AG04449 (cell line): ENCODE measurements around the gene PRELP.

ENCODE experiments used
- CTCF ChIA-PET: fragments of 350-600 bp; formaldehyde crosslinking; extraction: SDS; loops from one replicate; lab custom pipeline; 2021; ENCODE audit warnings: antibody characterized with exemption; lab: Yijun Ruan, JAX
- POLR2A ChIA-PET: fragments of 400-600, 350-600 bp; formaldehyde crosslinking; extraction: SDS; loops from one replicate; lab custom pipeline; 2020; ENCODE audit warnings: antibody characterized with exemption, inconsistent platforms; lab: Yijun Ruan, JAX
- DNase-seq: peaks from one replicate; pipeline ENCODE4 v3.0.0-alpha.2; 2010; ENCODE audit warnings: low read depth, low spot score
- H3K4me3 ChIP-seq: 2 replicates; pipeline ENCODE4 v1.5.1; 2011; ENCODE audit warnings: low read depth, mild to moderate bottlenecking, control low read depth, low read length
- CTCF ChIP-seq: IDR thresholded peaks from one replicate; pipeline ENCODE4 v1.5.1; 2011; ENCODE audit warnings: mild to moderate bottlenecking, moderate library complexity, low read length, control low read depth, inconsistent platforms; ENCODE audit not compliant: insufficient read depth; ENCODE audit errors: missing control alignments

The PRELP gene

GRCh38 chr1:203499643-203500278 lies 24.2 kb downstream of the PRELP start:
- POLR2A ChIA-PET, result no interaction called here
- CTCF ChIA-PET, result interaction anchor here (1.2 to 2.6 kb wide), 5 partner anchors 11 to 203 kb away, joined by 3 to 22 read pairs (median 5); no protein-coding TSS in a partner anchor
- no peak for DNase-seq
- no peak for TF ChIP-seq CTCF
- H3K4me3 ChIP-seq, result no peak overlapping the region

- CTCF ChIA-PET, result interaction anchor here (2.6 kb wide), 1 partner anchor 11 kb away, joined by 22 read pairs; no protein-coding TSS in a partner anchor
- DNase-seq, result no peak
- no peak for TF ChIP-seq CTCF
Measured at GRCh38 chr1:203500279-203500678, 24.7 kb downstream of the PRELP start.

GRCh38 chr1:203503836-203504235 lies 28.2 kb downstream of the PRELP start:
- POLR2A ChIA-PET, result interaction anchor here (1.7 kb wide), 1 partner anchor 189 kb away, joined by 5 read pairs; no protein-coding TSS in a partner anchor
- DNase-seq, result no peak
- CTCF ChIA-PET, result interaction anchor here (0.8 to 11.5 kb wide), 56 partner anchors 9 to 270 kb away, joined by 3 to 294 read pairs (median 4); partner anchors contain the start of genes ATP2B4, OPTC and PRELP
- no peak for TF ChIP-seq CTCF
- no peak overlapping the region for H3K4me3 ChIP-seq

More at GRCh38 chr1:203500279-203500678, 24.7 kb downstream of the PRELP start:
- POLR2A ChIA-PET, result no interaction called here
- H3K4me3 ChIP-seq, result no peak overlapping the region

GRCh38 chr1:203504400-203505250 lies 29.0 kb downstream of the PRELP start:
- peak; percentile 71 for TF ChIP-seq CTCF
- H3K4me3 ChIP-seq, result no peak overlapping the region
- POLR2A ChIA-PET, result interaction anchor here (1.5 to 1.7 kb wide), 2 partner anchors 122 to 188 kb away, joined by 3 to 5 read pairs; partner anchors contain the start of gene ATP2B4
- CTCF ChIA-PET, result interaction anchor here (0.6 to 11.5 kb wide), 71 partner anchors 10 to 269 kb away, joined by 3 to 294 read pairs (median 4); partner anchors contain the start of genes ATP2B4, OPTC and PRELP
- DNase-seq, result no peak

GRCh38 chr1:203505526-203506204 lies 30.1 kb downstream of the PRELP start:
- no peak for TF ChIP-seq CTCF

More at GRCh38 chr1:203505526-203506204, 30.1 kb downstream of the PRELP start:
- ChIA-PET CTCF (interaction anchor here (0.6 to 11.5 kb wide), 39 partner anchors 9 to 238 kb away, joined by 3 to 294 read pairs (median 5); partner anchors contain the start of genes ATP2B4 and OPTC), POLR2A (interaction anchor here (1.5 kb wide), 1 partner anchor 121 kb away, joined by 3 read pairs; the partner anchor contains the start of gene ATP2B4)
- no peak overlapping the region for H3K4me3 ChIP-seq
- DNase-seq, result no peak
